Bronchial epithelial cell (primary cell): ENCODE results near the gene RAB5A. TPM values are rescaled to one million over a fixed set of nuclear protein-coding genes. Genes with fewer than 3 reads are reported as not detected.
A peak's percentile ranks its signal among the peaks of the same experiment; 100 is the strongest.
"Not testable (repeated sequence)": the region's sequence is repeated elsewhere in the genome, so short reads cannot be mapped to it uniquely, and the experiment has no call there.

ENCODE experiments used
- DNase-seq: peaks from one replicate; pipeline ENCODE4 v3.0.0-alpha.2; 2010; ENCODE audit warnings: low read depth
- FAIRE-seq: peaks from 2 replicates; lab custom pipeline; 2011; peaks lifted over from hg19 to GRCh38; lab: Jason Lieb, UNC
- H3K27me3 ChIP-seq: 2 replicates; pipeline ENCODE4 v1.5.1; 2011; ENCODE audit warnings: low read length; ENCODE audit not compliant: control insufficient read depth, insufficient read depth
- H3K36me3 ChIP-seq: 2 replicates; pipeline ENCODE4 v1.5.1; 2011; ENCODE audit warnings: low read length; ENCODE audit not compliant: control insufficient read depth, insufficient read depth
- H3K4me3 ChIP-seq: 2 replicates; pipeline ENCODE4 v1.5.1; 2011; ENCODE audit warnings: mild to moderate bottlenecking, low read depth, low read length, control low read depth
- CTCF ChIP-seq: IDR thresholded peaks from 2 replicates; pipeline ENCODE4 v1.5.1; 2011; ENCODE audit warnings: mild to moderate bottlenecking, moderate library complexity, low read length, control low read depth, inconsistent platforms; ENCODE audit not compliant: insufficient read depth, severe bottlenecking
- total RNA-seq: library from RNA; depleted of rRNA; stranded (reverse); fragments of >200 nt; gene quantifications from 2 replicates; pipeline ENCODE4 v1.2.1, GENCODE V29; 2014

Gene RAB5A
- total RNA-seq, 1 donor from 2014 or later = 43.7 TPM

- no peaks in the 10 kb centered on the region for H3K36me3 ChIP-seq
- FAIRE-seq = no peak
- H3K4me3 ChIP-seq = no peak overlapping the region
- no peaks in the 10 kb centered on the region for H3K27me3 ChIP-seq
- no peak for DNase-seq
- TF ChIP-seq CTCF = no peak
Measured at GRCh38 chr3:20015525-20015924, 68.6 kb downstream of the RAB5A start.

- H3K4me3 ChIP-seq, H3K36me3 ChIP-seq, DNase-seq, FAIRE-seq, H3K27me3 ChIP-seq: not testable (repeated sequence)
Measured at GRCh38 chr3:20016076-20016475, 69.2 kb downstream of the RAB5A start.

- no peak for TF ChIP-seq CTCF
- no peak for DNase-seq
- Histone ChIP-seq H3K4me3 (no peak overlapping the region), H3K27me3 (no peaks in the 10 kb centered on the region), H3K36me3 (no peaks in the 10 kb centered on the region)
- FAIRE-seq = no peak
Measured at GRCh38 chr3:20022954-20023622, 76.2 kb downstream of the RAB5A start.

- DNase-seq (no peak), FAIRE-seq (no peak)
- no peak for TF ChIP-seq CTCF
- no peak overlapping the region for H3K4me3 ChIP-seq
- no peaks in the 10 kb centered on the region for H3K36me3 ChIP-seq
- no peaks in the 10 kb centered on the region for H3K27me3 ChIP-seq
Measured at GRCh38 chr3:20023623-20024405, 76.9 kb downstream of the RAB5A start.

GRCh38 chr3:20027136-20027535 is 80.2 kb downstream of the RAB5A start:
- H3K36me3 ChIP-seq = no peaks in the 10 kb centered on the region
- FAIRE-seq (no peak), DNase-seq (peak; percentile 35)
- H3K27me3 ChIP-seq = no peaks in the 10 kb centered on the region
- TF ChIP-seq CTCF = no peak
- no peak overlapping the region for H3K4me3 ChIP-seq

- no peak for TF ChIP-seq CTCF
- FAIRE-seq (no peak), DNase-seq (no peak)
- Histone ChIP-seq H3K27me3 (no peaks in the 10 kb centered on the region), H3K4me3 (no peak overlapping the region), H3K36me3 (no peaks in the 10 kb centered on the region)
Measured at GRCh38 chr3:20028905-20029331, 82.0 kb downstream of the RAB5A start.

GRCh38 chr3:20031939-20032338 is 85.0 kb downstream of the RAB5A start:
- FAIRE-seq, H3K27me3 ChIP-seq, H3K36me3 ChIP-seq, H3K4me3 ChIP-seq, DNase-seq: not testable (repeated sequence)
